GM19372 (cell line): ENCODE measurements around the gene CKAP2.
A peak's percentile ranks its signal among the peaks of the same experiment; 100 is the strongest.
"Not testable (repeated sequence)": the region's sequence is repeated elsewhere in the genome, so short reads cannot be mapped to it uniquely, and the experiment has no call there.

Source experiments
- ATAC-seq: cut with Tn5 transposase; IDR thresholded peaks from one replicate; pipeline ENCODE4 v1.9.1; 2021; ENCODE audit warnings: mild to moderate bottlenecking, low read depth, moderate library complexity; ENCODE audit not compliant: unreplicated experiment

Gene CKAP2

GRCh38 chr13:52454820-52455676 is at the start of gene CKAP2:
Gene CKAP2 (plus strand): TSS chr13:52455478. CDS start chr13:52455557, 79 bp downstream.
- peak; percentile 59 for ATAC-seq

DNA sequence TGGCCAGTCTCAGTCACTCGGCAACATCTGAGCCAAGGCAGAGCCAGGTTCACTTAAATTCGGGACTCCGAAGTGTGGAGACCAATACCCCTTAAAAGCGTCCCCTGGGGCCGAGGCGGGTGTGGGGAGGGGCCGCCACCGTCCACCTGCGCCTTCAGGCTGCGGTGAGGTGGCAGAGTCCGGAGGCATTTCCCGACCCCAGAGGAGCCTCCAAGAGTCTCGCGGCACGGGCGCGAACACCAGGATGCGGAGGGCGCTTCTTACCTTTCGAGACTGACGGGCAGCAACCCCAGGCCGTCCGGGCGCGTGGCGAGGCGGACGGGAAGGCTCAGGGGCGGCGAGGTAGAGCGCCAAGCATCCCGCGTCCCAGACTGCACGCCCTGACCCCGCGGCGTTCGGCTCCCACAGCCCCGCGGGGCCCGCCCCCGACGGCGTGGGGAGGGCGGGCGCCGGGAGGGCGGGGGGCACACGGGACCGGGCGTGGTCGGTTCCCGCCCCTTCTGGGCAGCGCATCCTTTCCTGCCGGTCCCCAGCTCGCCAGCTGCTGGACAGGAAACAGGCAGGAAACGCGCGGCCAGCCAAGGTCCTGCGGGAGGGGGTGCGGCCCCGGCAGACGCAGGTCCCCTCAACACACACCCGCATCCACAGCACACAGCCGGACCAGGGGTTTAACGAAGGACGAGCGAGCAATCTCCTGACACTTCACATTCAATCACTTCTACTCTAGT is 49.3 kb upstream of the CKAP2 start, which contains the start of gene THSD1:
Gene THSD1 (minus strand): TSS at position 406 of the 728 bp plus-strand sequence. CDS start 3,572 bp downstream, outside the sequence.
- no peak for ATAC-seq

- no peak for ATAC-seq
Observed at GRCh38 chr13:52406629-52407028, 48.6 kb upstream of the CKAP2 start.

- ATAC-seq = not testable (repeated sequence)
Observed at GRCh38 chr13:52407436-52407835, 47.8 kb upstream of the CKAP2 start.

GRCh38 chr13:52408071-52408658 is 47.1 kb upstream of the CKAP2 start:
- not testable (repeated sequence) for ATAC-seq

GRCh38 chr13:52411629-52412028 is 43.6 kb upstream of the CKAP2 start:
- peak; percentile 78 for ATAC-seq

- no peak for ATAC-seq
Observed at GRCh38 chr13:52412128-52412527, 43.1 kb upstream of the CKAP2 start.

- ATAC-seq = no peak
Observed at GRCh38 chr13:52414051-52414450, 41.2 kb upstream of the CKAP2 start.

- ATAC-seq = no peak
Observed at GRCh38 chr13:52414963-52415362, 40.3 kb upstream of the CKAP2 start.

DNA sequence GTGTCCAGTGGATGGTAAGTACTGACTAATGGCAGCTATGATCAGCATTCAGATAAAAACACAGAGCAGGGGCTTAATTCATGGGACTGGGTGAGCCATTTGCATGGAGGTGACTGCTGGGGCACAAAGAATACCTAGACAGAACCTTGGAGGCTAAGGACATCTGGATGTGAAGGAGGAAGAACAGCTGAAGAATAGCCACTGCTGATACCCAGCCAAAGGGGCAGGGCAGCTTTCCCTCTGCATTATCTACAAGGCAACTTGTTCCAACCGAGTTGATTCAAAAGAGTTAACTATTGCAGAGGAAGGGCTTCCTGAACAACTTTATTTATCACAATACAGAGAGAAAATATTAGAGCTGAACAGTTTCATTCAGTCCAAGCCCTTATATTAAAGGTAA is 36.2 kb upstream of the CKAP2 start:
- ATAC-seq = no peak

- ATAC-seq = no peak
Observed at GRCh38 chr13:52421216-52421615, 34.1 kb upstream of the CKAP2 start.

- ATAC-seq = no peak
Observed at GRCh38 chr13:52428295-52428694, 27.0 kb upstream of the CKAP2 start.

DNA sequence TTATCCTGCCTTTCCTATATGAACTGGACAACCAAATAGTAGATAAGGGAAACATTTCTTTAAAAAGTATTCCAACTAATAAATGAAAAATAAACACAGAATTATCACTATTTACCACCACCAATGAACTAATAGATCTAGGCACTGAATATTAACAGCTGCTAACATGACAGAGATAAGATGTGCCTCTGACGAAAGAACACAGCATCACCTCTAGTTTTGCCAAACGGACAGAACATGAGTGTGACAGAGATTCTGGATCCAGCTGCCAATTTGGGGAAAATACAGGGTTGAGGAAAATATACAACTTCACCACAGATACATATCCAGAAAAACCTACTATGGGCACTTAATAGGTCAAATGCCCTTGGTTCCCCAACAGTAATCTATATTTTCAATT is 22.8 kb upstream of the CKAP2 start:
- ATAC-seq = no peak

- no peak for ATAC-seq
Observed at GRCh38 chr13:52446265-52446664, 9.0 kb upstream of the CKAP2 start.

DNA sequence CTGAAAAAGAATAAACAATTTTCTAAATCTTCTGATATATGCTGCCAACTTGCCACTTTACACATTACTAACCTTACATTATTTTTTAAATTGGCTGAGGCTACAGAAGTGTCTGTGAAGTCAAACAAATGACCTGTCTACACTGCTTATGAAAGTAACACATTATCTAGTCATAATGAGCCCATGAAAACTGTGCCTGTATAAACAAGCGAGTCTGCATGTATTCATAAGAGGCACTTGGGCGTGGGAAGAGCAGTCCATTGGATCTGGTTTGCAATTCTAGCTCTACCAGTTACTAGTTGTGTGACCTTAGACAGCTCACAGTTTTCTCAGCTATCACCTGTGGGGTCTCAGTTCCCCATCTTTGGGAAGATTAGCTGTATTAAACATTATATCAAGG is 7.9 kb upstream of the CKAP2 start:
- no peak for ATAC-seq

GRCh38 chr13:52447815-52448552 is 7.3 kb upstream of the CKAP2 start:
- ATAC-seq = no peak

GRCh38 chr13:52449331-52450011 is 5.8 kb upstream of the CKAP2 start:
- no peak for ATAC-seq

- ATAC-seq = peak; percentile 62
Observed at GRCh38 chr13:52450012-52450792, 5.1 kb upstream of the CKAP2 start, which contains the start of gene VPS36. Gene VPS36 (minus strand): TSS chr13:52450634. CDS start chr13:52450594, 40 bp downstream.

GRCh38 chr13:52450793-52451116 is 4.5 kb upstream of the CKAP2 start:
- no peak for ATAC-seq
